Measurements from ENCODE around the gene MUC4.

The MUC4 gene

GRCh38 chr3:195777975-195778374 is 33.8 kb downstream of the MUC4 start:
- H3K27ac ChIP-seq (replicated peaks), result no peak overlapping the region
- H3K4me3 ChIP-seq (replicated peaks; ENCODE audit: insufficient read depth, low read length), result no peak overlapping the region
- no peak for DNase-seq (ENCODE audit: low read depth in 1 of 2, low spot score in 1 of 2)
- TF ChIP-seq, protein P1, sequence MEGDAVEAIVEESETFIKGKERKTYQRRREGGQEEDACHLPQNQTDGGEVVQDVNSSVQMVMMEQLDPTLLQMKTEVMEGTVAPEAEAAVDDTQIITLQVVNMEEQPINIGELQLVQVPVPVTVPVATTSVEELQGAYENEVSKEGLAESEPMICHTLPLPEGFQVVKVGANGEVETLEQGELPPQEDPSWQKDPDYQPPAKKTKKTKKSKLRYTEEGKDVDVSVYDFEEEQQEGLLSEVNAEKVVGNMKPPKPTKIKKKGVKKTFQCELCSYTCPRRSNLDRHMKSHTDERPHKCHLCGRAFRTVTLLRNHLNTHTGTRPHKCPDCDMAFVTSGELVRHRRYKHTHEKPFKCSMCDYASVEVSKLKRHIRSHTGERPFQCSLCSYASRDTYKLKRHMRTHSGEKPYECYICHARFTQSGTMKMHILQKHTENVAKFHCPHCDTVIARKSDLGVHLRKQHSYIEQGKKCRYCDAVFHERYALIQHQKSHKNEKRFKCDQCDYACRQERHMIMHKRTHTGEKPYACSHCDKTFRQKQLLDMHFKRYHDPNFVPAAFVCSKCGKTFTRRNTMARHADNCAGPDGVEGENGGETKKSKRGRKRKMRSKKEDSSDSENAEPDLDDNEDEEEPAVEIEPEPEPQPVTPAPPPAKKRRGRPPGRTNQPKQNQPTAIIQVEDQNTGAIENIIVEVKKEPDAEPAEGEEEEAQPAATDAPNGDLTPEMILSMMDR (IDR thresholded peaks at IDR 0.05; ENCODE audit: insufficient read depth, low read length), result no peak
- TF ChIP-seq POLR2AphosphoS5 (IDR thresholded peaks at IDR 0.05; ENCODE audit: low read depth), result no peak
- TF ChIP-seq GABPA (IDR thresholded peaks at IDR 0.05; ENCODE audit: low read depth), result no peak
- TF ChIP-seq, protein P2, sequence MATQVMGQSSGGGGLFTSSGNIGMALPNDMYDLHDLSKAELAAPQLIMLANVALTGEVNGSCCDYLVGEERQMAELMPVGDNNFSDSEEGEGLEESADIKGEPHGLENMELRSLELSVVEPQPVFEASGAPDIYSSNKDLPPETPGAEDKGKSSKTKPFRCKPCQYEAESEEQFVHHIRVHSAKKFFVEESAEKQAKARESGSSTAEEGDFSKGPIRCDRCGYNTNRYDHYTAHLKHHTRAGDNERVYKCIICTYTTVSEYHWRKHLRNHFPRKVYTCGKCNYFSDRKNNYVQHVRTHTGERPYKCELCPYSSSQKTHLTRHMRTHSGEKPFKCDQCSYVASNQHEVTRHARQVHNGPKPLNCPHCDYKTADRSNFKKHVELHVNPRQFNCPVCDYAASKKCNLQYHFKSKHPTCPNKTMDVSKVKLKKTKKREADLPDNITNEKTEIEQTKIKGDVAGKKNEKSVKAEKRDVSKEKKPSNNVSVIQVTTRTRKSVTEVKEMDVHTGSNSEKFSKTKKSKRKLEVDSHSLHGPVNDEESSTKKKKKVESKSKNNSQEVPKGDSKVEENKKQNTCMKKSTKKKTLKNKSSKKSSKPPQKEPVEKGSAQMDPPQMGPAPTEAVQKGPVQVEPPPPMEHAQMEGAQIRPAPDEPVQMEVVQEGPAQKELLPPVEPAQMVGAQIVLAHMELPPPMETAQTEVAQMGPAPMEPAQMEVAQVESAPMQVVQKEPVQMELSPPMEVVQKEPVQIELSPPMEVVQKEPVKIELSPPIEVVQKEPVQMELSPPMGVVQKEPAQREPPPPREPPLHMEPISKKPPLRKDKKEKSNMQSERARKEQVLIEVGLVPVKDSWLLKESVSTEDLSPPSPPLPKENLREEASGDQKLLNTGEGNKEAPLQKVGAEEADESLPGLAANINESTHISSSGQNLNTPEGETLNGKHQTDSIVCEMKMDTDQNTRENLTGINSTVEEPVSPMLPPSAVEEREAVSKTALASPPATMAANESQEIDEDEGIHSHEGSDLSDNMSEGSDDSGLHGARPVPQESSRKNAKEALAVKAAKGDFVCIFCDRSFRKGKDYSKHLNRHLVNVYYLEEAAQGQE (IDR thresholded peaks at IDR 0.05; ENCODE audit: insufficient replicate concordance, low read depth), result no peak
- no peak for TF ChIP-seq SPI1 (IDR thresholded peaks at IDR 0.05; ENCODE audit: borderline replicate concordance, low read depth)
- H3K27me3 ChIP-seq (ENCODE audit: insufficient read depth, poor library complexity, severe bottlenecking), result no peaks in the 10 kb centered on the region

GRCh38 chr3:195774917-195775316 is 36.8 kb downstream of the MUC4 start:
- no peaks in the 10 kb centered on the region for H3K27me3 ChIP-seq (ENCODE audit: insufficient read depth, poor library complexity, severe bottlenecking)
- H3K27ac ChIP-seq (replicated peaks), result no peak overlapping the region
- DNase-seq (ENCODE audit: low read depth in 1 of 2, low spot score in 1 of 2), result no peak
- no peak overlapping the region for H3K4me3 ChIP-seq (replicated peaks; ENCODE audit: insufficient read depth, low read length)
- TF ChIP-seq, protein P1 (IDR thresholded peaks at IDR 0.05; ENCODE audit: insufficient read depth, low read length), result peak; percentile 21
- TF ChIP-seq GABPA (IDR thresholded peaks at IDR 0.05; ENCODE audit: low read depth), result no peak

GRCh38 chr3:195773956-195774537 is 37.7 kb downstream of the MUC4 start:
- TF ChIP-seq SPI1 (IDR thresholded peaks at IDR 0.05; ENCODE audit: borderline replicate concordance, low read depth), result no peak
- no peak for TF ChIP-seq POLR2AphosphoS5 (IDR thresholded peaks at IDR 0.05; ENCODE audit: low read depth)
- TF ChIP-seq, protein P2 (IDR thresholded peaks at IDR 0.05; ENCODE audit: insufficient replicate concordance, low read depth), result no peak
- TF ChIP-seq, protein P1 (IDR thresholded peaks at IDR 0.05; ENCODE audit: insufficient read depth, low read length), result no peak
- TF ChIP-seq GABPA (IDR thresholded peaks at IDR 0.05; ENCODE audit: low read depth), result no peak
- H3K27ac ChIP-seq (replicated peaks), result no peak overlapping the region
- H3K27me3 ChIP-seq (ENCODE audit: insufficient read depth, poor library complexity, severe bottlenecking), result no peaks in the 10 kb centered on the region
- DNase-seq (ENCODE audit: low read depth in 1 of 2, low spot score in 1 of 2), result no peak
- H3K4me3 ChIP-seq (replicated peaks; ENCODE audit: insufficient read depth, low read length), result no peak overlapping the region
